ENCODE measurements around the gene ZNF665.

The ZNF665 gene

DNA sequence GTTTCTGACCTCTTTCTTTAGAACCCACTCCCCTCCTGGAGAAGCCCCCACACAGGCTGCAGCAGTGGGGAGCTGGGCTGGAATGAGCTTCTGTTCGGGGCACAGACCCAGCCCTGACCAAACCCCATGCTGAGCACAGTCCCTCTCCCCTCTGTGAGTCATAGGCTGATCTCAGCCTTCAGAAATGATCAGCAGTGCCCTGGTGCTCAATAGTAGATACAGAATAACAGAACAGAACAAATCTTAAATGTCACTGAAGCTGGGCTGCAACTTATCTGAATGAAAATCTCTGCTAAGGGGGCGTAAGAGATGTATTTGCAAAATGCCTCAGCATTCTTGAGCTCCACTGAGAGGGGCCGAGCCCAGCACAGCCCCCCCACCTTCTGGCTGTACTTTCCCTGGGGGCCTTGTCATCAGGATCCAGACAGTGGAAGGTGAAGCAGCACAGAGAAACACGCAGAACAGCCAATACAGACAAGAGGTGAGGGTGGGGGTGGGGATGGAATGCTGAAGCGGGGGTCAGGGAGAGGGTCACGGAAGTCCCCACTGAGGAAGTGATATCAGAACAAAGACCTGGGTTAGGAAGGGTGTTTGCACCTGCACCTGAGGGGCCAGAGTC, 9.9 kb downstream of the ZNF665 start:
- Mint-ChIP-seq H3K4me1 (no peaks in the 10 kb centered on the region), H3K9me3 (peaks cover 7% of the 10 kb centered on the region), H3K27ac (no peak overlapping the region), H3K27me3 (ENCODE audit: low read depth) (no peaks in the 10 kb centered on the region), H3K4me3 (no peak overlapping the region), H3K36me3 (ENCODE audit: low read depth) (peaks cover 46% of the 10 kb centered on the region)
- TF ChIP-seq, protein P1, sequence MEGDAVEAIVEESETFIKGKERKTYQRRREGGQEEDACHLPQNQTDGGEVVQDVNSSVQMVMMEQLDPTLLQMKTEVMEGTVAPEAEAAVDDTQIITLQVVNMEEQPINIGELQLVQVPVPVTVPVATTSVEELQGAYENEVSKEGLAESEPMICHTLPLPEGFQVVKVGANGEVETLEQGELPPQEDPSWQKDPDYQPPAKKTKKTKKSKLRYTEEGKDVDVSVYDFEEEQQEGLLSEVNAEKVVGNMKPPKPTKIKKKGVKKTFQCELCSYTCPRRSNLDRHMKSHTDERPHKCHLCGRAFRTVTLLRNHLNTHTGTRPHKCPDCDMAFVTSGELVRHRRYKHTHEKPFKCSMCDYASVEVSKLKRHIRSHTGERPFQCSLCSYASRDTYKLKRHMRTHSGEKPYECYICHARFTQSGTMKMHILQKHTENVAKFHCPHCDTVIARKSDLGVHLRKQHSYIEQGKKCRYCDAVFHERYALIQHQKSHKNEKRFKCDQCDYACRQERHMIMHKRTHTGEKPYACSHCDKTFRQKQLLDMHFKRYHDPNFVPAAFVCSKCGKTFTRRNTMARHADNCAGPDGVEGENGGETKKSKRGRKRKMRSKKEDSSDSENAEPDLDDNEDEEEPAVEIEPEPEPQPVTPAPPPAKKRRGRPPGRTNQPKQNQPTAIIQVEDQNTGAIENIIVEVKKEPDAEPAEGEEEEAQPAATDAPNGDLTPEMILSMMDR (IDR thresholded peaks at IDR 0.05; ENCODE audit: unreplicated experiment in 3 of 3) = no peak

DNA sequence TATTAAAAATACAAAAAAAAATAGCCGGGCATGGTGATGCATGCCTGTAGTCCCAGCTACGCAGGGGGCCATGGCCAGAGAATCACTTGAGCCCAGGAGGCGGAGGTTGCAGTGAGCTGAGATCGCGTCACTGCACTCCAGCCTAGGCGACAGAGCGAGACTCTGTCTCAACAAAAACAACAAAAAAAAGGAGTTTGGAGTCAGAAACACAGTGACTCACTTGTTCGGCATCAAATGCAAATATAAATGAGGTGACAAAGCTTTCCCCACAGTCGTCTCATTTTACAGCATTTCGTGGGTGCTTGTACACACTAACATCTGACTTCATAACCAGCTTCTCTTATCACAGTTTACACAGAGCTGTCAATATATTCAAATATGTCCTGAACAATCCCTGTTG, 11.0 kb downstream of the ZNF665 start:
- Mint-ChIP-seq H3K4me3 (no peak overlapping the region), H3K9me3 (peaks cover 11% of the 10 kb centered on the region), H3K27me3 (ENCODE audit: low read depth) (no peaks in the 10 kb centered on the region), H3K36me3 (ENCODE audit: low read depth) (peaks cover 55% of the 10 kb centered on the region), H3K4me1 (no peaks in the 10 kb centered on the region), H3K27ac (no peak overlapping the region)
- TF ChIP-seq, protein P1 (IDR thresholded peaks at IDR 0.05; ENCODE audit: unreplicated experiment in 3 of 3) = no peak

- no peaks in the 10 kb centered on the region for H3K27me3 Mint-ChIP-seq (ENCODE audit: low read depth)
- no peaks in the 10 kb centered on the region for H3K4me1 Mint-ChIP-seq
- TF ChIP-seq, protein P1 (IDR thresholded peaks at IDR 0.05; ENCODE audit: unreplicated experiment in 3 of 3) = no peak
- peaks cover 25% of the 10 kb centered on the region for H3K9me3 Mint-ChIP-seq
- H3K4me3 Mint-ChIP-seq = no peak overlapping the region
- peaks cover 60% of the 10 kb centered on the region for H3K36me3 Mint-ChIP-seq (ENCODE audit: low read depth)
- no peak overlapping the region for H3K27ac Mint-ChIP-seq
These were observed 15.2 kb downstream of the ZNF665 start for GRCh38 chr19:53177986-53178385.

DNA sequence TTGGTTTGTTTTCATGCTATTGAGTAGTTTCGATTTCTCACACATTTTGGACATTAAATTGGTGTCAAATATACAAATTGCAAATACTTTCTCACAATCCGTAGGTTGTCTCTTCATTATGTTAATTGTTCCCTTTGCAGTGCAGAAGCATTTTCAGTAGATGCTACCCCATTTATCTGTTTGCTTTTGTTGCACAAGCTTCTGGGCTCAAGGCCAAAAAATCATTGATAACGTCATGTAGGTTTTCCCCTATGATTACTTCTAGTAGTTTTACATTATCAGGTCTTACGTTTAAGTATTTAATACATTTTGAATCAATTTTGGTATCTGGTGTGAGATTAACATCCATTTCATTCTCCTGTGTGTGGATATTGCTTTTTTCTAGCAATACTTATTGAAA, 20.3 kb downstream of the ZNF665 start:
- Mint-ChIP-seq H3K4me1 (no peaks in the 10 kb centered on the region), H3K27me3 (ENCODE audit: low read depth) (no peaks in the 10 kb centered on the region), H3K36me3 (ENCODE audit: low read depth) (peaks cover 49% of the 10 kb centered on the region), H3K27ac (no peak overlapping the region), H3K4me3 (no peak overlapping the region), H3K9me3 (peaks cover 43% of the 10 kb centered on the region)
- TF ChIP-seq, protein P1 (IDR thresholded peaks at IDR 0.05; ENCODE audit: unreplicated experiment in 3 of 3) = no peak

- peaks cover 44% of the 10 kb centered on the region for H3K36me3 Mint-ChIP-seq (ENCODE audit: low read depth)
- no peaks in the 10 kb centered on the region for H3K27me3 Mint-ChIP-seq (ENCODE audit: low read depth)
- peaks cover 54% of the 10 kb centered on the region for H3K9me3 Mint-ChIP-seq
- no peak overlapping the region for H3K27ac Mint-ChIP-seq
- TF ChIP-seq, protein P1 (IDR thresholded peaks at IDR 0.05; ENCODE audit: unreplicated experiment in 3 of 3) = no peak
- H3K4me3 Mint-ChIP-seq = no peak overlapping the region
- no peaks in the 10 kb centered on the region for H3K4me1 Mint-ChIP-seq
These were observed 27.5 kb downstream of the ZNF665 start for GRCh38 chr19:53165691-53166091.

DNA sequence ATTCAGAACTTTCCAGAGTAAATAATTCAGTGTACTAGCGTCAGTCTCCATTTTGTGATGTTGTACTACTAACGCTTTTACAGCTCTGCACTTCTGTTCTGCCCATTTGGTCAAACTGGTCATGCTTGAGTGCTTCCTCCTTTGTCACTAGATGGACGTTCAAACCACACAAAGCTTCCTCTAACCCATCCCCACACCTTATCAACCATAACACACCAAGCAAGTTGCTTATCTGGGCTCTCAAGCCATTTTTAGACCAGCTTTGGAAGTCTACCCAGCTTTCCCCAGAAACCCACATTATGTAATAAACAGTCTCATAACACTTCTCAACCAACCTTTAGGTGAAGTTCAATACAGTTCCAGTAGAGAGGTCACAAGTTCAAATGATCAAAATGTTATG, 32.0 kb downstream of the ZNF665 start:
- Mint-ChIP-seq H3K27me3 (ENCODE audit: low read depth) (no peaks in the 10 kb centered on the region), H3K9me3 (peaks cover 37% of the 10 kb centered on the region), H3K4me1 (peaks cover 10% of the 10 kb centered on the region), H3K4me3 (peak overlapping the region; percentile 50 to 69 (median 58)), H3K27ac (no peak overlapping the region), H3K36me3 (ENCODE audit: low read depth) (peaks cover 43% of the 10 kb centered on the region)
- TF ChIP-seq, protein P1 (IDR thresholded peaks at IDR 0.05; ENCODE audit: unreplicated experiment in 3 of 3) = no peak

Data from nephron (organoid).